Coronary artery (tissue), 2 donors: ENCODE measurements around the gene IPO5.
"Not testable (repeated sequence)": the region's sequence is repeated elsewhere in the genome, so short reads cannot be mapped to it uniquely, and the experiment has no call there.

Experiments
- DNase-seq: peaks from one replicate; pipeline ENCODE4 v3.0.0-alpha.2; 2017; ENCODE audit warnings: low spot score
- H3K27ac ChIP-seq, 2 donors: fragments of 200-600 bp; sonication (generic); one replicate each; pipeline ENCODE4 v1.5.1; 2016 to 2019
- H3K4me3 ChIP-seq: fragments of 200-600 bp; sonication (generic); 2 replicates; pipeline ENCODE4 v1.5.1; 2016; ENCODE audit warnings: mild to moderate bottlenecking, moderate library complexity
- TF ChIP-seq, protein P1 (sequence below): fragments of 200-600 bp; sonication (generic); IDR thresholded peaks from one replicate; pipeline ENCODE4 v1.5.1; 2019; ENCODE audit warnings: antibody characterized with exemption

Gene IPO5

DNA sequence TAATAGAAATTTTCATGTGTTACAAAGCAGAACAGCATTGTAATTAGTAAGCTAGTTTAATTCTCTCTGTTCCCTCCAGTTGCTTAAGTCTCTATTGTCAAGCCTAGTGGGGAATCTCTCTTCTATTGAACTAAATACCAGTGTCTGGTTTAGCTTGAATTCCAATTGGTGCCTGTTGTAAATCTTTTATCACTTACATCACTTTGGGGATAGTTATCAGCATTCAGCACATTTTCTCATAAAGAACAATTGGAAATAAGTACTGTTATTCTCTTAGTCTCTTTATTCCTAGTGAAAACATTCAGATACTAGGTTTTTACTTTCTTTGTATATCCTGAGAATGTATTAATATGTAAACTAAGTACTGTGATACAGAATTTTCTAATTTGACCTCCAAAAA is 25.2 kb downstream of the IPO5 start:
- H3K4me3 ChIP-seq = no peak overlapping the region
- no peak overlapping the region for H3K27ac ChIP-seq
- TF ChIP-seq, protein P1, sequence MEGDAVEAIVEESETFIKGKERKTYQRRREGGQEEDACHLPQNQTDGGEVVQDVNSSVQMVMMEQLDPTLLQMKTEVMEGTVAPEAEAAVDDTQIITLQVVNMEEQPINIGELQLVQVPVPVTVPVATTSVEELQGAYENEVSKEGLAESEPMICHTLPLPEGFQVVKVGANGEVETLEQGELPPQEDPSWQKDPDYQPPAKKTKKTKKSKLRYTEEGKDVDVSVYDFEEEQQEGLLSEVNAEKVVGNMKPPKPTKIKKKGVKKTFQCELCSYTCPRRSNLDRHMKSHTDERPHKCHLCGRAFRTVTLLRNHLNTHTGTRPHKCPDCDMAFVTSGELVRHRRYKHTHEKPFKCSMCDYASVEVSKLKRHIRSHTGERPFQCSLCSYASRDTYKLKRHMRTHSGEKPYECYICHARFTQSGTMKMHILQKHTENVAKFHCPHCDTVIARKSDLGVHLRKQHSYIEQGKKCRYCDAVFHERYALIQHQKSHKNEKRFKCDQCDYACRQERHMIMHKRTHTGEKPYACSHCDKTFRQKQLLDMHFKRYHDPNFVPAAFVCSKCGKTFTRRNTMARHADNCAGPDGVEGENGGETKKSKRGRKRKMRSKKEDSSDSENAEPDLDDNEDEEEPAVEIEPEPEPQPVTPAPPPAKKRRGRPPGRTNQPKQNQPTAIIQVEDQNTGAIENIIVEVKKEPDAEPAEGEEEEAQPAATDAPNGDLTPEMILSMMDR = no peak
- DNase-seq = no peak

DNA sequence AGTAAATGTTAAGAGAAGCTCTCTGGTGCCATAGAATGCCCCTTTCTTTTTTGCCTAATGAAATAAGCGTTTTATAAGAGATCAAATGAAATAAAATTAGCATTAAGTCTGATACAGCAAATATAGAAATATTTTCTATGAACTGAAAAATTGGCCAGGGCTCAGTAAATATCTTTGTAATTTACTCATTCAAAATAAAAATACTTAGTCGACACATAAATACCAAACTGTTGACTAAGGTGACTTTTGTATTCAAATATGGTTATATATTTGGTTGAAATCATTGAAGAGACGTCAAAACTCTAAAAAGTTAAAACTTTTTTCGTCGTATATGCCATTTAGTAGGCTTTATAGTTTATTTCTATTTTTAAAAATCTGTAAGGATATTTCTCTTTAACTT is 25.6 kb downstream of the IPO5 start:
- Histone ChIP-seq H3K4me3 (no peak overlapping the region), H3K27ac (no peak overlapping the region)
- TF ChIP-seq, protein P1 = no peak
- no peak for DNase-seq

DNA sequence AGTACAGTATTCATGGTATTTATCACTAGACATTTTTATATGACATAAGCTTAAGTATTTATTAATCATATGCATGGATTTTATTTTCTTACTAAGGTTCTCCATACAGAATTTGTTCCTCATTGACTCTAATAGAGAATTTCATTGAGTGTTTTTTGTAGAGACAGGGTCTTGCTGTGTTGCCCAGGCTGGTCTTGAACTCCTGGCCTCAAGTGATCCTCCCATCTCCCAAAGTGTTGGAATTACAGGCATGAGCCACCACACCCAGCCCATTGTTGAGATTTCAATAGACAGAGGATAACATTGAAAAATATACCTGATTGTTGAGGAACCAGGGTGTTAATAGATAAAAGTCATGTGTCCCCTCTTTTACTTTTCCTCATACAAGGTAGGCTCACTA is 26.1 kb downstream of the IPO5 start:
- no peak overlapping the region for H3K27ac ChIP-seq
- H3K4me3 ChIP-seq = no peak overlapping the region
- TF ChIP-seq, protein P1 = no peak
- DNase-seq = no peak

DNA sequence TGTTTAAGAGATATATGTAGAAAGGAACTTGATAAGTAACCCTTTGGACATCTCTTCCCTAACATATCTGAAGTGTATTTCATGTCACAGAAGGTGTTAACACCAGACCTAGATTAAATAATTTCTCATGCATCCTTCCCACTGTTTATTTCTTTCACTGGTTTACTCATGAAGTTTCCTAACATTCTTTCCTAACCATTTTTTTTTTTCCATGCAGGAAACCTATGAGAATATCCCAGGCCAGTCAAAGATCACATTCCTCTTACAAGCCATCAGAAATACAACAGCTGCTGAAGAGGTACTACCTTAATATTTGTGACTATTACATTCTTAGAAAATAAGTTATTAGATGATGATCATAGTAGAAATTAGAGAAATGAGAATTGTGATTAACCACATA is 28.8 kb downstream of the IPO5 start:
- Histone ChIP-seq H3K27ac (no peak overlapping the region), H3K4me3 (no peak overlapping the region)
- TF ChIP-seq, protein P1 = no peak
- DNase-seq = no peak

DNA sequence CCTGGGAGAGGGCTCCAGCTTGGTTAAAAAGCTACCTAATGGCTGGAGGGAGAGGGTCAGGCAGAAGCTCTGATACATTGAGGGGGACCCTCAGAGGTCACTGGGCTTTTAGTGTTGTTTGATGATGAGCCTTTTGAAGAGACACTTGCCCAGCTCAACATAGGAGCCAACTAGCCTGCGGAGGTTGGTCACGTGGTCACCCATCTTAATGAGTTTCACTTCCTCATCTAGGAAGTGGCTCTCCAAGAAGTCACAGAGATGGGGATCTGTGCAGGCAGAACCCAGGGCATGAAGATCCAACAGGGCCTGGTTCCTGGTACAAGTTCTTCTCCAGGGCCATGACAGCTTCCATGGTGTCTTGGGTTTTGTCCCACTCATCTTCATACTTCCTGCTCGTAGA is 33.4 kb downstream of the IPO5 start:
- TF ChIP-seq, protein P1 = no peak
- H3K4me3 ChIP-seq = no peak overlapping the region
- no peak overlapping the region for H3K27ac ChIP-seq
- no peak for DNase-seq

DNA sequence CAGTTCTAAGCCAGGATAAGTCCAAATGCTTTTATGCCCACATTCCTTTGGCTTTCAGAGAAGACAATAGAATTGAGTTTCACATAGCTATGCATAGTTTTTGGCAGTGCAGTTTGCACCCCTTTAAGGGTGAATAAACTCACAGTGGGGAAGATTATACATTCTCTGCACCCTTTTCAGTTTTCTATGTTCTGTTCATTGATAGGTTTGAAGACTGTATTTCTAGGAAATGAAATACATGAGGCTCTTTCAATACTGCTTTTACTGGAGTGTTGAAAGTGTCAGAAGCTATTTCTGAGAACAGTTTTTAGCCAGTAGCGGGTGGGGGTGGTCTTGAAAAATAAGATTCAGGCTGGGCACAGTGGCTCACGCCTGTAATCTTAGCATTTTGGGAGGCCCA is 46.2 kb downstream of the IPO5 start:
- DNase-seq = no peak
- TF ChIP-seq, protein P1 = no peak
- H3K27ac ChIP-seq = no peak overlapping the region
- no peak overlapping the region for H3K4me3 ChIP-seq

DNA sequence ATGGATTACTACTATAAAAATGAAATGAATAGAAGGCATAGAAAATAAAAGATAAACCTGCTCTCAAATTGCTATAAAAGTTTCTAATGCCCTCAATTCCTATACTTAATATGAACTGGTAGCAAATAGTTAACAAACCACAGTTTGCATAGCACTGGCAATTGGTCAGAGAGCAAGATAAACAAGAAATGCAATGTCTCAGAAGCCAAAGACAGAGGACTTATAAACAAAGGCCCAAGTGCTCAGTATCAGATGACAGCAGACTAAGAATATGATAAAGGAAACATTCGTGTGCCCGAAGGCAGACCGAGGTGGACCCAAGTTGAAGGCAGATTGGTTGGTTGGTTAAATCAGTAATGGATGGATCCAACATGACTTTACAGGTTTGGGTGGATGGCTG is 50.6 kb downstream of the IPO5 start:
- TF ChIP-seq, protein P1 = no peak
- DNase-seq = no peak
- Histone ChIP-seq H3K4me3 (no peak overlapping the region), H3K27ac (no peak overlapping the region)

DNA sequence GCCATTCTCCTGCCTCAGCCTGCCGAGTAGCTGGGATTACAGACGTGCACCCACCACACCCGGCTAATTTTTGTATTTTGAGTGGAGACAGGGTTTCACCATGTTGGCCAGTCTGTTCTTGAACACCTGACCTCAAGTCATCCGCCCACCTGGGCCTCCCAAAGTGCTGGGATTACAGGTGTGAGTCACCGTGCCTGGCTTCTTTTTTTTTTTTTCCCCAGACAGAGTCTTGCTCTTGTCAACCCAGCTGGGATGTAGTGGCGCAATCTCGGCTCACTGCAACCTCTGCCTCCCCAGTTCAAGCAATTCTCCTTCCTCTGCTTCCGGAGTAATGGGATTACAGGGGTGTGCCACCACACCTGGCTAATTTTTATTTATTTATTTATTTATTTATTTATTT is 51.5 kb downstream of the IPO5 start:
- not testable (repeated sequence) for H3K27ac ChIP-seq, H3K4me3 ChIP-seq, DNase-seq
